ENCODE data around the gene CYB5A. TPM values are rescaled to one million over a fixed set of nuclear protein-coding genes. Genes with fewer than 3 reads are reported as not detected.
"Not testable (repeated sequence)": the region's sequence is repeated elsewhere in the genome, so short reads cannot be mapped to it uniquely, and the experiment has no call there.

CYB5A gene, protein sequence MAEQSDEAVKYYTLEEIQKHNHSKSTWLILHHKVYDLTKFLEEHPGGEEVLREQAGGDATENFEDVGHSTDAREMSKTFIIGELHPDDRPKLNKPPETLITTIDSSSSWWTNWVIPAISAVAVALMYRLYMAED
- polyA plus RNA-seq = 10 to 100 TPM; 41.3 to 52.4 (median 43.9) TPM

DNA sequence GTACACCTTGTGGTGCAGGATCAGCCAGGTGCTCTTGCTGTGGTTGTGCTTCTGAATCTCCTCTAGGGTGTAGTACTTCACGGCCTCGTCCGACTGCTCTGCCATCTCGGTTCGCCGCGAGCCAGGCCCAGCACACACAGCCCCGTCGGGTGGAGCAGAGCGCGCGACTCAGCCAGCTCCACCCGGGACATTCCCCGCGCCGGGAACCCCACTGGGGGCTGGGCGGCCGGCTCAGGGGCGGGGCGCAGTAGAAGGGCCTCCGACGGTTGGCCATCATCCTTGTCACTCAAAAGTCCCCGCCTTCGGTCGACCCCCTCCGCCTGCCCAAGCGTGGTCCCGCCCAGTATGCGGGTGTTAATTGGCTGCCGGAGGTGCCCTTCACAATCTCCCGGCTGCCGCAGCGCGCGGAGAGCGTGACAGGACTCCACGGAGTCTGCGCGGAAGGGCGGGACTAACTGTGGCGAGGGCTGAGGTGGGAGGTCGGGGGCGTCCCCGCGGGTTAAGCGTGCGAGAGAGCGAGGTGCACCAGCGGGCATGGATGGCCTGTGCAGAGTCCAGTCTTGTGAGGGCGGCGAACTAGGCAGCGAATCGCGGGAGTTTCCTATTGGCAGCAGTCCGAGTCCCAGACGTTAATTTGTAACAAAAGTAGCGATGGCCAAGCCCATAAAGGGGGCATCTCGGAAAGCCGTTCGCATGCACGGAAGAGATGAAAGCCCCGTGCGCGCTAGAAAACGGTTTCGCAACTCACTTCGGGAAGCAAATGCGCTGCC, at the start of gene CYB5A:
Gene CYB5A, minus strand, starts transcription at position 193 of the 770 bp plus-strand sequence. Its CDS starts 88 bp downstream, at position 105.
- peaks cover 0 to 6% (median 0%) of the 10 kb centered on the region in 3 donors for H3K36me3 Mint-ChIP-seq
- peak within 1 kb of the TSS in 3 of 5 donors; percentile 58 to 95 (median 67) for H3K4me3 Mint-ChIP-seq
- peaks cover 4 to 6% (median 5%) of the 10 kb centered on the region in 3 donors for H3K27me3 Mint-ChIP-seq (ENCODE audit: low read depth in 3 of 3)
- H3K27ac Mint-ChIP-seq = peak within 1 kb of the TSS; percentile 86 to 94 (median 88)
- peaks cover 12 to 20% of the 10 kb centered on the region in 2 donors for H3K4me1 Mint-ChIP-seq
- H3K9me3 Mint-ChIP-seq = no peaks in the 10 kb centered on the region
- peak; percentile 99 to 100 (median 99) for DNase-seq

DNA sequence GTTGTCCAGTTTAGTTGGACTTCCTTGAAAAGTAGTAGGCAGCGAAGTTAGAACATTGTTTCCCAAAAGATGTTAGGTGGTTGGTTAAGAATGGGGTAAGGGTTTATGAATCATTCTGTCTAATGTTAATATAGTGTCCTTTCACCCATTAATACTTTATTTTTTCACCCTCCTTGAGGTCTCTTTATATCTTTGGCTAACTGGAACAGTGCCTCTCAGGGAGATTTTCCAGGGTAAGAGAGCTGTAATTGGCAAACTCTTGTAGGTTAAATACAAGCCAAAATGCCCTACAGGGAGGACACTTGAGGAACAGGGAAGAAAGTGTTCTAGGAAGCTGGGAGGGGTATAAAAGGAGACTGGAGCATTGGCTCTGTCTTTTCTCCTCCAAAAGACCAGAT, 46.1 kb upstream of the CYB5A start:
- H3K36me3 Mint-ChIP-seq = no peaks in the 10 kb centered on the region
- no peaks in the 10 kb centered on the region for H3K9me3 Mint-ChIP-seq
- no peak overlapping the region for H3K27ac Mint-ChIP-seq
- H3K27me3 Mint-ChIP-seq (ENCODE audit: low read depth in 3 of 3) = peaks cover 2 to 12% (median 5%) of the 10 kb centered on the region in 3 donors
- no peak overlapping the region for H3K4me3 Mint-ChIP-seq
- H3K4me1 Mint-ChIP-seq = no peaks in the 10 kb centered on the region
- DNase-seq = no peak

DNA sequence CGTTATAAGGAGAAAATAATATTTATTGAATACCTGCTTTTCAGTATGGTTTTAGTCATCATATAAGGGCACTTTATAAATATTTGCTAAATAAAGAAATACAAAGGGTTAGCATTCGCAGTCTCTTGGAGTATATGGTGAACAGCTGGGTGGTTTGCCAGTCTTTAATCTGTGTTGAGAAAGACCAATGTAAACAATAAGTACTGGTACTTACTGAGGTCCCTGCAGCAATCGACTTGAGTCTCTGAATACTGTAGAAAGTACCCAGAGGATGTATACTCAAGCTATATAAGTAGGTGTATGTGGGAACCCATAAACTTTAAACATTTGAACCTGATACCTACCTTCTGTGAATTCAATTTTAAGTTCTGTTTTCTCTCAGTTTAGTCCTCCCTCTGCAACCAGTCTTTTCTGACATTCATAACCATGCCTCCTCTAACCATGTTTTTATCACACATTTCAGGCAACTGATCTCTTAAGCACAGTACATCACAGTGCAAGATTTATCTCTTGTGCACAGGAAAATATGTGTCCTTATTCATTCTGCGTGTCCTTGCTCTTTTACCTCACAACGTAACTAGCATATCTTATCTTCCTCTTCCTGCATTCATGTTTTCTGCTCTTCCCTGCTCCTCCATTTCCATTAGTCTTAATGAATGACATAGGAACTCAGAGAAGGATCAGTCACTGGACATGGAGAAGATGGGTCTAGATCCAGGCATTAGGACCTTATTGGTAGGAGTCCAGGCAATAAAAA, 45.6 kb upstream of the CYB5A start:
- H3K4me3 Mint-ChIP-seq = no peak overlapping the region
- no peaks in the 10 kb centered on the region for H3K36me3 Mint-ChIP-seq
- peaks cover 2 to 12% (median 5%) of the 10 kb centered on the region in 3 donors for H3K27me3 Mint-ChIP-seq (ENCODE audit: low read depth in 3 of 3)

DNA sequence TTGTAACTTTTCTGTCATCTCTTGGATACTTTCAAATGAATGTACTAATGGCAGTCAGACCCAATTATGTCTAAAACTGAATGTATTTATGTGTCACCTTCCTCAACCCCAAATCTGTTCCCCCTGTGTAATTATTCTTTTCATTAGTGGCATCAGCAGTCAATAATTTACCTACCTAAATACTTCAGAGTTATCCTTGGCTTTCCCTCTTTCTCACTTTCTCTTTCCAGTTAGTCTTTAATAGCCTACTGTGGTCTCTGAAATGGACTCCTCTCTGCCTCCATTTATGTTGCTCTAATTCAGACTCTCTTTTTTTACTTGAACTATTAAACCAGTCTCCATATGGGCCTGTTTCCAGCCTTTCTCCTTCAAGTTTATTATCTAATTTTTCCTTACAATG, 44.9 kb upstream of the CYB5A start:
- Mint-ChIP-seq H3K27me3 (ENCODE audit: low read depth in 3 of 3) (peaks cover 2 to 12% (median 5%) of the 10 kb centered on the region in 3 donors), H3K36me3 (no peaks in the 10 kb centered on the region), H3K4me1 (no peaks in the 10 kb centered on the region), H3K9me3 (no peaks in the 10 kb centered on the region), H3K27ac (no peak overlapping the region), H3K4me3 (no peak overlapping the region)
- no peak for DNase-seq

More for the DNA sequence above, 45.6 kb upstream of the CYB5A start:
- Mint-ChIP-seq H3K4me1 (no peaks in the 10 kb centered on the region), H3K9me3 (no peaks in the 10 kb centered on the region), H3K27ac (no peak overlapping the region)
- no peak for DNase-seq

DNA sequence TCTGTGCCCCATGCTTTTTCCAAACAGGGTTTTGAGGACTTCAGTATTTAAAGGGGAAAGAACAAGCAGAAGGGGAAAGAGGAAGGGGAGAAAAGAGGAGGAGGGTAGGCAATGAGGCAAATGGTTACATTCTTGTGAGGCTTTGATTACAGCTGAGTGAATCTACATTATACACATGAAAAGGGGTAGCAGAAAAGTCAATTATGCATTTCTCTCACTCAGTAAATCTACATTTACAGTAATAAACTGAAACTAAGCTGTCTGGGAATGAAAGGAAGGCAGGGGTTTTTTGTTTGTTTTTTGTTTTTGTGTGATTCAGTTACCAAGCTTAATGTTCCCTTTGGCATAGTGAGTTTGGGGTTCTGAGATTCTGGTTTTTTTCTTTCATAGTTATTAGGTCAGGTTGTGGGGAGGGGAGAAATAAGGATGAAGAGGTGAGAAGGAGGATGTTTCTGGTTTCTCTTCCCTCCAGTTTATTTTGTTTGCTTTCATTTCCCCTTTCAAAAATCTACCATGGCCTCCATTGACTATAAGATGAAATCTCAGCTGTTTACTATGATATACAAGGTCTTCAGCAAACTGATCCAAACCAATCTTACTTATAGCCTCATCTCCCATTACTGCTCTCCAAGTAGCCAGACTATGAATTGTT, 42.6 kb upstream of the CYB5A start:
- DNase-seq = no peak
- Mint-ChIP-seq H3K9me3 (no peaks in the 10 kb centered on the region), H3K27ac (no peak overlapping the region), H3K4me3 (no peak overlapping the region), H3K36me3 (no peaks in the 10 kb centered on the region), H3K27me3 (ENCODE audit: low read depth in 3 of 3) (peaks cover 2 to 7% (median 2%) of the 10 kb centered on the region in 3 donors), H3K4me1 (no peaks in the 10 kb centered on the region)

DNA sequence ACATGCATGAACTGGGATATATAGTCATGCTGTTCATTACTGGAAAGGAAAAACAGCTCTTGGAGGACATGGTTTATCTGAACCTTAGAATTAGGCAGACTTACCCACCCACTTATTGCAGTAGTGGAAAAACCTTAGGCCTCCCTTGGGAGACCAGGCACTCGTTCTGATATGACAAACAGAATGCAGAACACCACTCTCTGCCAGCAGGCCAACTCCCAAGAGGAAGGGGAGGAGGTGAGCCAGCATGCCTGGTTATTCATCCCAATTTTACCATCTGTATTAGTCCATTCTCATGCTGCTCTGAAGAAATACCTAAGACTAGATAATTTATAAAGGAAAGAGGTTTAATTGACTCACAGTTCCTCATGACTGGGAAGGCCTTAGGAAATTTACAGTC, 41.3 kb upstream of the CYB5A start:
- DNase-seq = no peak
- peaks cover 0 to 2% (median 2%) of the 10 kb centered on the region in 3 donors for H3K27me3 Mint-ChIP-seq (ENCODE audit: low read depth in 3 of 3)
- H3K36me3 Mint-ChIP-seq = no peaks in the 10 kb centered on the region
- no peak overlapping the region for H3K27ac Mint-ChIP-seq
- no peaks in the 10 kb centered on the region for H3K9me3 Mint-ChIP-seq
- H3K4me1 Mint-ChIP-seq = no peaks in the 10 kb centered on the region
- no peak overlapping the region for H3K4me3 Mint-ChIP-seq

DNA sequence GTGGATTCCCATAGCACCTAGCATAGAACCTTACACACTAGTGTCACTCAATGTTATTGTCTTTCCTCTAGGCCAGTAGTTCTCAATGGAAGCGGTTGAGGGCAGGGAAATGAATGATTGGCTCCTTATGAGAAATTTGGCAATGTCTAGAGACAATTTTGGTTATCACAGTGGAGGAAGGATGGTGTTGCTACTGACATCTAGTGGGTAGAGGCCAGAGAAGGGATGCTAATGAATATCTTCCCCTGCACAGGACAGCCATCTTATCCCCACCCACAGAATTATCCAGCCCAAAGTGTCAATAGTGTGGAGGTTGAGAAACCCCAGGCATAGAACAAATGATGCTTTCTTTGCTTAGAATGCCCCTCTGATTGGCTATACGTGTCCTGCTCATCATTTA, 39.6 kb upstream of the CYB5A start:
- Mint-ChIP-seq H3K4me3 (no peak overlapping the region), H3K9me3 (no peaks in the 10 kb centered on the region), H3K36me3 (no peaks in the 10 kb centered on the region), H3K4me1 (no peaks in the 10 kb centered on the region), H3K27ac (no peak overlapping the region), H3K27me3 (ENCODE audit: low read depth in 3 of 3) (peaks cover 0 to 2% (median 0%) of the 10 kb centered on the region in 3 donors)
- DNase-seq = no peak

DNA sequence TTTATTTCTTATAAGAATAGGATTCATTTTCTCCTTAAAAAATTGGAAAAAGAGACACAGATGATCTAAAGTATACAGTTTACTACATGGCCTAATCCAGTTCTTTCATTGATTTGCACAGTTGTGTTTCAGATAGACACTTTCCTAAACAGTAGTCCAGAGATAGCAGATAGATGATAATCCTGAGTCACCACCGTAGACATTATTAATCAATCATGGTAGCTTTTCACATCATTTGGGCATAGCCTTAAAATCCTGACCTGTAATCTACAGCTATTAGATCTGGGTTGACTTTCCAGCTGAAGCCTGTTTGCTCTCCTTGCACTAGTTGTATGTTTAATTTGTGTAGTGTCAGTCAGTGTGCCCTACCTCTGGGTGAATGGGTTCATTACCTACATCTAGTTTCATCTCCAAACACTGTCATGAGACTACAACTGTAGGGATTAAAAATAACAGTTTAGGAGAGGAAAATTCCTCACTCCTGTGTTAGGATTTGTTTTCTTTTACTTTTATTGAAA, 38.0 kb upstream of the CYB5A start:
- no peaks in the 10 kb centered on the region for H3K9me3 Mint-ChIP-seq
- no peak for DNase-seq

DNA sequence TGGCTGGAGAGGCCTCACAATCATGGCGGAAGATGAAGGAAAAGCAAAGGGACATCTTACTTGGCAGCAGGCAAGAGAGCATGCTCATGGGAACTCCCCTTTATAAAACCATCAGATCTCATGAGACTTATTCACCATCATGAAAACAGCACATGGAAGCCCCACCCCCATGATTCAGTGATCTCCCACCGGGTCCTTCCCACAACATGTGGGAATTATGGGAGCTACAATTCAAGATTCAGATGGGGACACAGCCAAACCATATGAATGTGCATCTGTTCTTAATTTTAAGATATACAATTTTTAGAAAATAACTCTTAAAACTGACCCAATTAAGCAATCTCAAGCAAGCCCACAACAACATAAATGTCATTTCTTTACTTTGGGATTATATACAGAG, 36.4 kb upstream of the CYB5A start:
- H3K4me1 Mint-ChIP-seq = no peaks in the 10 kb centered on the region
- H3K27me3 Mint-ChIP-seq (ENCODE audit: low read depth in 3 of 3) = peaks cover 0 to 1% (median 0%) of the 10 kb centered on the region in 3 donors
- no peaks in the 10 kb centered on the region for H3K36me3 Mint-ChIP-seq
- H3K4me3 Mint-ChIP-seq = no peak overlapping the region
- H3K9me3 Mint-ChIP-seq = no peaks in the 10 kb centered on the region
- no peak for DNase-seq
- no peak overlapping the region for H3K27ac Mint-ChIP-seq

More for the DNA sequence above, 38.0 kb upstream of the CYB5A start:
- Mint-ChIP-seq H3K27me3 (ENCODE audit: low read depth in 3 of 3) (peaks cover 0 to 3% (median 0%) of the 10 kb centered on the region in 3 donors), H3K4me1 (no peaks in the 10 kb centered on the region), H3K4me3 (no peak overlapping the region), H3K27ac (no peak overlapping the region), H3K36me3 (no peaks in the 10 kb centered on the region)

DNA sequence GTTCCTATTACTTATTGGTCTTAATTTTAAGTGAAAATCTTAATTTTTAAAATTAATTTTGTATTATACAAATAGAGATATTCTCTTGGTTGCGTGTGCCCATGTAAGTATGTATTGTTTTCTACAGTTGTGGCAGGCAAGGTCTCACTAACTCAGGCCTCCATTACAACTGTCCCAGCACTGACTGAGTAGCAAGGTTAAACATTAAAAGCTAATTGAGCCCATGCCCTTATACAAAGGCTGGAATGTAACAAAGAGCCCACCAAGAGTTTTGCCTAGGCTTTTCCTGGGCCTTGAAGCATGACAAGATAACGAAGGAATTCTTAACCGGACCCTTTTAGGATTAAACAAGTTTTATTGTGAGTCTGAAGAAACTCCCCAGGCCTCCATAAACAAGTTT, 35.0 kb upstream of the CYB5A start:
- not testable (repeated sequence) for H3K9me3 Mint-ChIP-seq, H3K36me3 Mint-ChIP-seq

DNA sequence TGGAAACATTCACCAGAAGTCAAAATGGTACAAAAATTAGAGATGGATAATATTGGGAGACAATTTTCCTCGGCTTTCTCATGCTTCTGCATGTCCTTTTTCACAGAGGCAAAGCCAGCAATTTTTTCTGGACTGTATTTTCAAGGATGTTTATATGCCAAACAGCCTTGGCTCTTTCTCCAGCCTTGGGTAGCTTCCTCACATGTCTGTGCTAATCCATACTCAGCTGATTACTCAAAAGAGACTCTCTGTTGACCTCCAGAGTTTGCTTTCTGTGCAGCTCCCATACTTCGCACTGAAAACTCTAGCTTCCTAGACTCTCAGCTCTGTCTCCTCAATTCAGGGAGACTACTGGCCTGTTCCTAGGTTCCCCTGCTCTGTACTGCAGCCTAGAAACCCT, 34.5 kb upstream of the CYB5A start:
- H3K9me3 Mint-ChIP-seq = peaks cover 0 to 2% (median 0%) of the 10 kb centered on the region in 6 donors
- peaks cover 0 to 1% (median 0%) of the 10 kb centered on the region in 3 donors for H3K27me3 Mint-ChIP-seq (ENCODE audit: low read depth in 3 of 3)
- no peak overlapping the region for H3K27ac Mint-ChIP-seq
- no peak for DNase-seq
- H3K4me1 Mint-ChIP-seq = no peaks in the 10 kb centered on the region
- H3K36me3 Mint-ChIP-seq = no peaks in the 10 kb centered on the region
- no peak overlapping the region for H3K4me3 Mint-ChIP-seq

More for the DNA sequence above, 35.0 kb upstream of the CYB5A start:
- not testable (repeated sequence) for DNase-seq; H3K27me3 Mint-ChIP-seq (ENCODE audit: low read depth in 3 of 3); H3K4me1 Mint-ChIP-seq; H3K4me3 Mint-ChIP-seq; H3K27ac Mint-ChIP-seq

DNA sequence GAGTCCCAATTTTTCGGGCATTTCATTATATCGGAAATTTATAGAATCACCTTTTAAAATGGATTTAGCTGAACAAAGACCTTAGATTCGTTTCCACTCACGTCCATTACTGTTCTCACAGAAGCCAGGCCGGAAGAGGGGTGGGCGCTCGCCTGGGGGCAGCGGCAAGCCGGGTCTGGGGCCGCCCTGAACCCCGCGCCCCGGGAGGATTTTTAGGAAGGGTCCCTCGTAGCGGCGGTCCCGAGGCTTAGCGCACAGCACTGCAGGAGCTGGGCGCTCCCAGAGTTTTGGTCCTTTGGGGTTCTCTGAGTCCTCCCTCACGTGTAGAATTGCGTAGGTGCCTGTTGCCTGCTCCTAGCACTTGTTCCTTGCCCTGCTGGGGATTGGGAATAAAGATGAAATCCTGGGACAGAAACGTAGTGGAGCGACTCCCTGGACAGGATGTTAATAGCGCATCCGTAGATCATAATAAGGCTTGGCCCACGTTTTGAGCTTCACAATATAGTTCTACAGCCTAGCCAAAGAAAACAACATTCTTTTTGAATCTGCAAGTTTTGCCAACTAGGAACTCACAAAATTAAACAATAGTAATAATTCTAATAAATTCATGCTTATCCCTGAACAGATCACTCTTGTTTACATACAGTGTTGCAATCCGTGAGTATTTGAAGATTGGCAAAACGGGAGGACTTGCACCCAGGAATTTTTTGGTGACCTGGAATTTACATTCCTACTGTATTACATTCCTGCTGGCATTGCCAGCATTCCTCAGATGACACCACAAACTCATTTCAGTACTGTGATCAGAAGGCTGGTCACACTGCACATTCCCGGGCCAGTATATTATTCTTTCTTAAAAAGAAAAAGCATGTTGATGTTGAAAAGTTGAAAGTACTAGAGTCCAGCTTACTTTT, 24.8 kb upstream of the CYB5A start:
- Mint-ChIP-seq H3K4me3 (no peak overlapping the region), H3K36me3 (no peaks in the 10 kb centered on the region), H3K27me3 (ENCODE audit: low read depth in 3 of 3) (peaks cover 0 to 8% (median 0%) of the 10 kb centered on the region in 3 donors), H3K4me1 (no peaks in the 10 kb centered on the region), H3K9me3 (peaks cover 0 to 3% (median 0%) of the 10 kb centered on the region in 6 donors), H3K27ac (no peak overlapping the region)
- DNase-seq = no peak

All from immature natural killer cell (primary cell).